Type B pancreatic cell (in vitro differentiated cells): Measurements from ENCODE around the gene AR. TPM values are rescaled to one million over a fixed set of nuclear protein-coding genes. Genes with fewer than 3 reads are reported as not detected.

ENCODE experiments used
- DNase-seq: peaks from one replicate; pipeline ENCODE4 v3.0.0; 2021; ENCODE audit warnings: mixed read lengths; ENCODE audit not compliant: unreplicated experiment; ENCODE audit errors: extremely low spot score
- H3K27ac Mint-ChIP-seq: 2 replicates; pipeline ENCODE4 v1.8.0; 2021; ENCODE audit warnings: mild to moderate bottlenecking, mixed read lengths
- H3K27me3 Mint-ChIP-seq: 2 replicates; pipeline ENCODE4 v1.8.0; 2021; ENCODE audit warnings: mixed read lengths
- H3K36me3 Mint-ChIP-seq: 2 replicates; pipeline ENCODE4 v1.8.0; 2021; ENCODE audit warnings: mixed read lengths
- H3K4me1 Mint-ChIP-seq: one replicate; pipeline ENCODE4 v1.8.0; 2021; ENCODE audit warnings: mixed read lengths; ENCODE audit not compliant: unreplicated experiment
- H3K4me3 Mint-ChIP-seq: 2 replicates; pipeline ENCODE4 v1.8.0; 2021; ENCODE audit warnings: mild to moderate bottlenecking, mixed read lengths
- H3K9me3 Mint-ChIP-seq: 2 replicates; pipeline ENCODE4 v1.8.0; 2021; ENCODE audit warnings: mixed read lengths
- total RNA-seq: library from RNA; stranded (reverse); gene quantifications from 2 replicates; pipeline ENCODE4 v1.2.1, GENCODE V29; 2021; ENCODE audit warnings: low replicate concordance
- TF ChIP-seq, protein P1 (sequence below): fragments of 200-600 bp; sonication (generic); conservative IDR thresholded peaks from 2 replicates; pipeline ENCODE4 v1.5.0; 2021; ENCODE audit warnings: antibody characterized with exemption, mild to moderate bottlenecking

AR gene
- total RNA-seq, 1 donor from 2014 or later, result 1.5 TPM

DNA sequence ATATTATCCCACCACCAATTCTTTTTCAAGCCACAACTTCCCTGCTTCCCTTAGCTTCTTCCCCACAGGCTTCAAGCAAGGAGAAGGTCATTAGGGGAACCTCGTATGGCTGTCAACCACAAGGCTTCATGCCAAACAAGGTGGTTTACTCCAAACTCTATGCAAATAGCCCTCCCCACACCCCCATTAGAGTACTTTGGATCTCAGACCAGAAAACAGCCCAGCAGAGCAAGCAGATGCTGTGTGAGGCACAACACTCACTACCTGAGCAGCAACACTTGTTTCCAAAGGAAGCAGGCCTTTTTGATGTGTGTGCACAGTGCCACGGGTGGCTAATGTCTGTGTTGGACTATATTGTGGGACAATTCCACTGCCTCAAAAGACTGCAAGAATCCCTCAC, 189.0 kb downstream of the AR start:
- DNase-seq, result no peak
- TF ChIP-seq, protein P1, sequence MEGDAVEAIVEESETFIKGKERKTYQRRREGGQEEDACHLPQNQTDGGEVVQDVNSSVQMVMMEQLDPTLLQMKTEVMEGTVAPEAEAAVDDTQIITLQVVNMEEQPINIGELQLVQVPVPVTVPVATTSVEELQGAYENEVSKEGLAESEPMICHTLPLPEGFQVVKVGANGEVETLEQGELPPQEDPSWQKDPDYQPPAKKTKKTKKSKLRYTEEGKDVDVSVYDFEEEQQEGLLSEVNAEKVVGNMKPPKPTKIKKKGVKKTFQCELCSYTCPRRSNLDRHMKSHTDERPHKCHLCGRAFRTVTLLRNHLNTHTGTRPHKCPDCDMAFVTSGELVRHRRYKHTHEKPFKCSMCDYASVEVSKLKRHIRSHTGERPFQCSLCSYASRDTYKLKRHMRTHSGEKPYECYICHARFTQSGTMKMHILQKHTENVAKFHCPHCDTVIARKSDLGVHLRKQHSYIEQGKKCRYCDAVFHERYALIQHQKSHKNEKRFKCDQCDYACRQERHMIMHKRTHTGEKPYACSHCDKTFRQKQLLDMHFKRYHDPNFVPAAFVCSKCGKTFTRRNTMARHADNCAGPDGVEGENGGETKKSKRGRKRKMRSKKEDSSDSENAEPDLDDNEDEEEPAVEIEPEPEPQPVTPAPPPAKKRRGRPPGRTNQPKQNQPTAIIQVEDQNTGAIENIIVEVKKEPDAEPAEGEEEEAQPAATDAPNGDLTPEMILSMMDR, result no peak
- no peak overlapping the region for H3K27ac Mint-ChIP-seq
- no peaks in the 10 kb centered on the region for H3K9me3 Mint-ChIP-seq
- no peaks in the 10 kb centered on the region for H3K4me1 Mint-ChIP-seq
- no peak overlapping the region for H3K4me3 Mint-ChIP-seq
- H3K36me3 Mint-ChIP-seq, result no peaks in the 10 kb centered on the region
- H3K27me3 Mint-ChIP-seq, result no peaks in the 10 kb centered on the region

DNA sequence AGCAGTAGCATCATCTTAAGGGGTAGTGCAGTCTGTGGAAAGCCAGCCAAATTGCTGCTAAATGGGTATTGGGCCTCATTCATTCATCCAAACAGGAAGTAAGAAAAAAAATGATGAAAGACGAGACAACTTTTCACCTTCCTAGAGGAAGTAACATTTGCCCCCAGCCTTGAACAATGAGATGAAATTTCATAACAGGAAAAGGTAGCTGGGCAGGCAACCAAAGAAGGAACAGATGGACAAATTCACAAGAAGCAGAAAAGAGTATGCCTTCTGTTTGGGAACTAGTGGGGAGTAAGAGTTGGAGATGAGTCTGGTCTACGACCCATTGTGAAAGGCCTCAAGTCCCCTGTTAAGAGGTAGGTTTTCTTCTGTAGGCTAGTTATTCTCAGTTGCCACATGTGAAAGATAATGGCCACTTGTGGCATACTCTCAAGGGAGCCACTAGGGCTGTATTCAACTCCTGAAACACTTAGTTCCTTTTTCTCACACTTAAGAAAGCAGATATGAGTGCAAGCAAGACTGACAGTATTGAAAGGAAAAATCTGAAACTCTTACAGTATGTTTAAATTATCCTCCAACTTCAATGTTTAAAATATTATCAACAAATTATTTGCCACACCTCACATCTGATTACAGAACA, 190.4 kb downstream of the AR start:
- Mint-ChIP-seq H3K9me3 (no peaks in the 10 kb centered on the region), H3K27ac (no peak overlapping the region), H3K4me1 (no peaks in the 10 kb centered on the region), H3K27me3 (peaks cover 3% of the 10 kb centered on the region), H3K4me3 (no peak overlapping the region), H3K36me3 (no peaks in the 10 kb centered on the region)
- DNase-seq, result no peak
- TF ChIP-seq, protein P1, result no peak

DNA sequence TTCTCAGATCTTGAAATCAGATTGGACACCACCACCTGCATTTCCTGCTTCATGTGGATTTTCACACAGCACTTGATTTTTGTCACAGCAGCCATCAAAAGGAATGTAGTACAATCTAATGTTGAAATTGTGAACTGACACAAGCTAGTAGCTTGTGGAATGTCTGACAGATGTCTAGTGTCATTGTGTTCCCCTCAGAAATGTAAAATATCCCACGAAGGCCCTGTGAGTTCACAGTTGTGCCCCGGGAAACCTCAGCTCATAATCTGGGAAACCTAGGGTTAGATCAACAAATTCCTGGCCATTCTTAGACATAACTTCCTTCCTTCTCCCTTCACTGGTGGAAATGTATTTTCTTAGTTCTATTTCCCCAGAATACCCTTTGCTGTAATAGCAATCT, 205.7 kb downstream of the AR start:
- no peak overlapping the region for H3K4me3 Mint-ChIP-seq
- no peaks in the 10 kb centered on the region for H3K9me3 Mint-ChIP-seq
- H3K27ac Mint-ChIP-seq, result no peak overlapping the region
- no peak for DNase-seq
- no peaks in the 10 kb centered on the region for H3K27me3 Mint-ChIP-seq
- no peaks in the 10 kb centered on the region for H3K36me3 Mint-ChIP-seq
- no peaks in the 10 kb centered on the region for H3K4me1 Mint-ChIP-seq
- TF ChIP-seq, protein P1, result no peak

DNA sequence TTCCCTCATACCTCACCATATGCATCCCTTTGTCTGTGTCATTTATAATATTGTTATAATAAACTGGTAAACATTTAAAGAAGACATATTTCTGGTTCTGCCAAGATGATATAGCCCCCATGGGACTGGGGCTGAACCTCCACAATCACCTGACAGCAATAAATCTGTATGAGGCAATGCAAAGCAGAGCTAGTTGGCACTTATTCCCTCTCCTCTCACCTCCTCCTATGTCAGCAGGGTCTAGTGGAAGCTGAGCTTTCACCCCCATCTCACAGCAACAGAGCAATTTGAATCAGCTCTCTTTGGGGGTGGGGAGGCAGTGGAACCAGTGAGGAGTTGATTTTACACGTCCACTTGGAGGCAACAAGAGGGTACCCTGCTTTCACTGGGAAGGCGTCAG, 206.9 kb downstream of the AR start:
- no peak for DNase-seq
- H3K27me3 Mint-ChIP-seq, result no peaks in the 10 kb centered on the region
- H3K9me3 Mint-ChIP-seq, result no peaks in the 10 kb centered on the region
- no peaks in the 10 kb centered on the region for H3K36me3 Mint-ChIP-seq
- H3K27ac Mint-ChIP-seq, result no peak overlapping the region
- H3K4me1 Mint-ChIP-seq, result no peaks in the 10 kb centered on the region
- H3K4me3 Mint-ChIP-seq, result no peak overlapping the region
- TF ChIP-seq, protein P1, result no peak

DNA sequence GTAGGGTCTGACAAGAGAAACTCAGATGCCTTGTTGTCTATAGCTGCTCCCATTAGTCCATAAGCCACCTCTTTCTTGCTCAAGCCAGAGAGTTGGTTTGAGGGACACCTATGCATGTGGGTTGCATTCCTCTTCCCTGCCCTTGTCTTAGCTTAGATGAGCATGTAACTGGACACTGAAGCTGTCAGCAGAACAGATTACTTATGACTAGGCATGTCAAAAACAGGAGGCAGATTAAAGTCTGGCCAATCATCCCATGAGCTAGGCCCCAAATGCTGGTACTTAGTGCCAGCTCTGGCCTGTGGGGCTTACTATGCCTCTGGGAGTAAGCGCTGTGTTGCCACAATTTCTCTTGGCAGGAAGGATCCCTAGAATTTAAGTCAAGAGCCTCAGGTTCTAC, 215.2 kb downstream of the AR start:
- no peaks in the 10 kb centered on the region for H3K36me3 Mint-ChIP-seq
- no peaks in the 10 kb centered on the region for H3K27me3 Mint-ChIP-seq
- no peaks in the 10 kb centered on the region for H3K9me3 Mint-ChIP-seq
- no peak for DNase-seq
- no peak overlapping the region for H3K4me3 Mint-ChIP-seq
- TF ChIP-seq, protein P1, result no peak
- H3K27ac Mint-ChIP-seq, result no peak overlapping the region
- H3K4me1 Mint-ChIP-seq, result no peaks in the 10 kb centered on the region

DNA sequence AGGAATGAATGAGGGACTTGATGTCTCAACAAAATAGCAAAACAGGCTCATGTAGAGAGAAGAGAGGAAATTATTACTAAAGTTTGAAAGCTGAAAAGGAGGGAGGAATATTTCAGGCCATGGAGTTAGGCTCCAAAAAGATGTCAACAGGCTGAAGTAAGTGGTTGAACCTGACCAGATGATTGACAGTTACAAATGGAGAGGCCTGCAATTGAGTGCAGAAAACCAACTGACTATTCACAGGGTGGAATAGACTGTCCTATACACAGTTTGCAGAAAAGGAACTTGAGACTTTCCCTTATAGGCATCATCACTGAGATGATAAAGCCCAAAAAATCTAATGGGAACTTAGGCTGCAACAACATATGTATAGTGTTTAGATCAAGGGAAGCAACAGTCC, 233.3 kb downstream of the AR start:
- Mint-ChIP-seq H3K36me3 (no peaks in the 10 kb centered on the region), H3K4me1 (peaks cover 5% of the 10 kb centered on the region), H3K27ac (no peak overlapping the region), H3K9me3 (no peaks in the 10 kb centered on the region), H3K4me3 (no peak overlapping the region), H3K27me3 (no peaks in the 10 kb centered on the region)
- TF ChIP-seq, protein P1, result no peak
- no peak for DNase-seq
